Mesothelial cell of epicardium (in vitro differentiated cells): Measurements from ENCODE around the gene AGAP2. TPM values are rescaled to one million over a fixed set of nuclear protein-coding genes. Genes with fewer than 3 reads are reported as not detected.

Experiments
- DNase-seq, 2 experiments: peaks; one replicate each; pipeline ENCODE4 v3.0.0; 2021; ENCODE audit warnings: low spot score in 2 of 2; ENCODE audit not compliant: unreplicated experiment in 2 of 2
- H3K27ac Mint-ChIP-seq: 2 replicates; pipeline ENCODE4 v1.8.0; 2021; ENCODE audit warnings: mixed read lengths
- H3K27me3 Mint-ChIP-seq: 2 replicates; pipeline ENCODE4 v1.8.0; 2021; ENCODE audit warnings: low read depth, mixed read lengths
- H3K36me3 Mint-ChIP-seq: 2 replicates; pipeline ENCODE4 v1.8.0; 2021; ENCODE audit warnings: mixed read lengths
- H3K4me1 Mint-ChIP-seq: 2 replicates; pipeline ENCODE4 v1.8.0; 2021; ENCODE audit warnings: mixed read lengths
- H3K4me3 Mint-ChIP-seq: 2 replicates; pipeline ENCODE4 v1.8.0; 2021; ENCODE audit warnings: mild to moderate bottlenecking, moderate library complexity, mixed read lengths
- H3K9me3 Mint-ChIP-seq: 2 replicates; pipeline ENCODE4 v1.8.0; 2021; ENCODE audit warnings: mixed read lengths
- total RNA-seq: library from RNA; stranded (reverse); gene quantifications from 3 replicates; pipeline ENCODE4 v1.2.1, GENCODE V29; 2021
- TF ChIP-seq, protein P1 (sequence below): fragments of 200-600 bp; sonication (generic); IDR thresholded peaks from one replicate; pipeline ENCODE4 v1.5.0; 2021; ENCODE audit warnings: antibody characterized with exemption; ENCODE audit not compliant: unreplicated experiment

Gene AGAP2
- total RNA-seq, 1 donor from 2014 or later: 2.8 TPM

GRCh38 chr12:57749061-57749460, 10.5 kb upstream of the AGAP2 start:
- Mint-ChIP-seq H3K9me3 (no peaks in the 10 kb centered on the region), H3K36me3 (peaks cover 38% of the 10 kb centered on the region), H3K4me1 (peaks cover 43% of the 10 kb centered on the region), H3K27me3 (peaks cover 18% of the 10 kb centered on the region), H3K4me3 (no peak overlapping the region), H3K27ac (no peak overlapping the region)
- TF ChIP-seq, protein P1, sequence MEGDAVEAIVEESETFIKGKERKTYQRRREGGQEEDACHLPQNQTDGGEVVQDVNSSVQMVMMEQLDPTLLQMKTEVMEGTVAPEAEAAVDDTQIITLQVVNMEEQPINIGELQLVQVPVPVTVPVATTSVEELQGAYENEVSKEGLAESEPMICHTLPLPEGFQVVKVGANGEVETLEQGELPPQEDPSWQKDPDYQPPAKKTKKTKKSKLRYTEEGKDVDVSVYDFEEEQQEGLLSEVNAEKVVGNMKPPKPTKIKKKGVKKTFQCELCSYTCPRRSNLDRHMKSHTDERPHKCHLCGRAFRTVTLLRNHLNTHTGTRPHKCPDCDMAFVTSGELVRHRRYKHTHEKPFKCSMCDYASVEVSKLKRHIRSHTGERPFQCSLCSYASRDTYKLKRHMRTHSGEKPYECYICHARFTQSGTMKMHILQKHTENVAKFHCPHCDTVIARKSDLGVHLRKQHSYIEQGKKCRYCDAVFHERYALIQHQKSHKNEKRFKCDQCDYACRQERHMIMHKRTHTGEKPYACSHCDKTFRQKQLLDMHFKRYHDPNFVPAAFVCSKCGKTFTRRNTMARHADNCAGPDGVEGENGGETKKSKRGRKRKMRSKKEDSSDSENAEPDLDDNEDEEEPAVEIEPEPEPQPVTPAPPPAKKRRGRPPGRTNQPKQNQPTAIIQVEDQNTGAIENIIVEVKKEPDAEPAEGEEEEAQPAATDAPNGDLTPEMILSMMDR: no peak
- no peak for DNase-seq

DNA sequence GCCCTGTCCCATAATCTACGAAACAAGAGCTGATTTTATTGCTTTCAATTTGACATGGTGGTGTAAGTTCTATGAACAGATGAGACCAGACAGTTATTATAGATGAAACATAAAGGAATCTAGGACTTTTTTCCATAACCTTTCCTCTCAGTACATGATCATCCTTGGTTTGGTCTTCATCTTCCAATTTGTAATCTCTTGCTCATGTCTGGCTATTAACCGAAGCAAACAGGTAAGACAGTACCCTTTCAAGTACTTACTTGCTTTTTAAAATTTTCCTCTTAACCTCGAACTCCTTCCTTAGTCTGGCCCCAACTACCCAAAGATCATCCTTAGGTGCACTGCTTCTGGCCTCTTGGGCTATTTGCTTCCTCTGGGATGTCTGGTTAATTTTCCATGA, 7.5 kb upstream of the AGAP2 start:
- DNase-seq: no peak
- peaks cover 22% of the 10 kb centered on the region for H3K4me1 Mint-ChIP-seq
- H3K27ac Mint-ChIP-seq: peak overlapping the region; percentile 99
- H3K4me3 Mint-ChIP-seq: peak overlapping the region; percentile 94
- H3K9me3 Mint-ChIP-seq: no peaks in the 10 kb centered on the region
- H3K27me3 Mint-ChIP-seq: peaks cover 26% of the 10 kb centered on the region
- TF ChIP-seq, protein P1: no peak
- peaks cover 34% of the 10 kb centered on the region for H3K36me3 Mint-ChIP-seq

- Mint-ChIP-seq H3K4me3 (peak overlapping the region; percentile 94), H3K4me1 (peaks cover 16% of the 10 kb centered on the region), H3K27me3 (peaks cover 31% of the 10 kb centered on the region), H3K27ac (peak overlapping the region; percentile 99), H3K36me3 (peaks cover 29% of the 10 kb centered on the region), H3K9me3 (no peaks in the 10 kb centered on the region)
- TF ChIP-seq, protein P1: no peak
- DNase-seq: no peak
Observed at GRCh38 chr12:57745485-57745881, 6.9 kb upstream of the AGAP2 start.

DNA sequence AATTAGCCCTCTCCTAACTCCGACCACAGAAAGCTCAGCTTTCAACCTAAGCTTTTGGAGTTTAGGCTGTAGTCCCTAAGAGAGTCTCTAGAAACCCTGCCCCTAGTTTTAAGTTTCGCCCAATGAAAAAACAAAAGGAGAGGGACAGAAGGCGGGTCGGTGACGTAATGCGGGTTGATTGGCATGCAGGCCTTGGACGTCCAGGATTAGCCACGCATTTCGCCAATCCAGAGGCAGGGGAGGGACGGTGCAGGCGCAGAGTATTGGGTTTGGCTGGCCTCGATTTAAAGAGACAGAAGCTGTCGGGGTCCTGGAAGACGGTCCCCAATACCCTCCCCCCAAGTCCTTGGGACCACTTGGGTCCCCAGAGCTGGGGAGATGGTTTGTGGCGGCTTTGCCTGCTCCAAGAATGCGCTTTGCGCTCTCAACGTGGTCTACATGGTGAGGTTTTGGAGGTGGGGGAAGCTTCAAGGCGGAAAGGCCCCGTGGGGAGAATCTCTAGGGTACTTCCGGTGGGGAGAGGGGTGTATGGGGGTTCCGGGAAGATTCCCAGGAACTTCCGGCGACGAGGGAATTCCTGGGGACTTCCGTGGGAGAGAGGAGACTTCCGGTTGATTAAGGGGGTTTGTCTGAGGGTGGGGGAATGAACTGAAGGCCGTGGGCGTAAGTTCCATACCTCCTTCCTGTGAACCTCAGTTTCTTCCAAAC, 6.4 kb upstream of the AGAP2 start, which contains the start of gene TSPAN31:
Gene TSPAN31 (plus strand): TSS at position 263 of the 708 bp plus-strand sequence. CDS start 116 bp downstream, at position 379.
- Mint-ChIP-seq H3K4me1 (peaks cover 16% of the 10 kb centered on the region), H3K36me3 (peaks cover 24% of the 10 kb centered on the region), H3K9me3 (no peaks in the 10 kb centered on the region), H3K27ac (peak within 1 kb of the TSS; percentile 99), H3K27me3 (peaks cover 36% of the 10 kb centered on the region), H3K4me3 (peak within 1 kb of the TSS; percentile 94)
- DNase-seq: peak; percentile 91
- TF ChIP-seq, protein P1: no peak

DNA sequence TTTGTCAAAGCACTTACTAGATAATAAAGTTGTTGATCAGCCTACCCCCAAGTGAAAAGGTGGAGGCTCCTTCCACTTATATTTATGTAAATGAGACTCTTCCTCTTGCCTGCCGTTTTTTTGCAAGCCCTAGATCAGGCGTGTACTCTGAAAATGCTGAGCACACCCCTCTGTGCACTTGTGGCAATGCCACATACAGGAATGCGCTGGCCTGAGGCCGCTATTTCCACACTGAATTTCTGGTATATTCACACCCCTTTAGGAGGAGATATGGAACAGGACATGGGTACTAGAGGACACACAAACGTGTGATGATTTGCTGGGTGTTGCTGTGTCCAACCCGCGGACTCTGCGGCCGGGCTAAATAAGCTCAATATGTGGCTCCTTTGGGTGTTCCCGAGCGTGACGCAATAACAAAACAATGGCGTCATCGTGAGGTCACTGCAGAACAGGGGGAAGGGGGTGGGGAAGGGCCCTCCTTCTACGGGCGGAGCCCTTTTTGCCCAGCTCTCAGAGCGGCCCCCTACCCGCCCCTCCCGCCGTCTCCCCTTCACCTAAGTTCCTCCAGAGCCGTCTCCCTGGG, 5.7 kb upstream of the AGAP2 start:
- Mint-ChIP-seq H3K36me3 (peaks cover 23% of the 10 kb centered on the region), H3K9me3 (no peaks in the 10 kb centered on the region), H3K4me3 (peak overlapping the region; percentile 94), H3K27me3 (peaks cover 42% of the 10 kb centered on the region), H3K27ac (peak overlapping the region; percentile 99), H3K4me1 (peaks cover 17% of the 10 kb centered on the region)
- no peak for DNase-seq
- TF ChIP-seq, protein P1: no peak
